HepG2 (cell line): ENCODE results near the gene YIPF2.

ENCODE experiments used
- GMEB1 ChIP-seq: sonication (generic); formaldehyde crosslinking; IDR thresholded peaks from 2 replicates; pipeline ENCODE4 v1.5.1; 2020; ENCODE audit warnings: missing genetic modification reagents, mild to moderate bottlenecking, borderline replicate concordance
- POLR2A ChIP-seq, 2 experiments: IDR thresholded peaks; 2 replicates each; pipeline ENCODE4 v1.6.1; 2011; ENCODE audit warnings: low read depth in 2 of 2, low read length in 2 of 2, mild to moderate bottlenecking in 1 of 2, moderate library complexity in 1 of 2; ENCODE audit not compliant: insufficient read depth in 1 of 2

- TF ChIP-seq GMEB1, result no peak
- TF ChIP-seq POLR2A (IDR thresholded peaks at IDR 0.05; ENCODE audit: insufficient read depth in 1 of 2, low read depth in 2 of 2, low read length in 2 of 2), result no peak
Measured at GRCh38 chr19:10963865-10964264, 35.4 kb upstream of the YIPF2 start.
